ENCODE measurements around the gene KHDRBS1. TPM values are rescaled to one million over a fixed set of nuclear protein-coding genes. Genes with fewer than 3 reads are reported as not detected.

The KHDRBS1 gene
- total RNA-seq, 2 experiments from 2014 or later = 91.6 to 94.2 TPM

DNA sequence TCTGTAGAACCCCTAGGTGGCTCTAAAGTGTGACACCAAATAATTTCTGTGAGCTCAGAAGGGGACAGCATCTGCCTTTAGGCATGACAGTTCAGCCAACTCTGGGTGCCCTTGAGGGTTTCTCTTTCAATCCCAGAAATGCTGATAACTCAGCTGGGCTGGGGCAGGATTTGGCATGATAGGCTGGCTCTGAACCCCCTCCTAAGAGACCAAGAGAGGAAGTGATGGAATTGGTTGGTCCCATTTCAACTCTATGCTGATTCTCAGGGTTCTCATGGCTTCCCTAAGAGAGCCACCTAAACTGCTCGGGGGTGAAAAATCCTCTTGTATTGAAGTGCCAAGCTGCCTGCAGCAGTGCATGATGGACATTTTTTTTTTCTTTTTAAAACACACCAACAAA is 30.6 kb downstream of the KHDRBS1 start:
- peak overlapping the region; percentile 30 for H3K27ac Mint-ChIP-seq
- H3K36me3 Mint-ChIP-seq (ENCODE audit: low read depth) = peaks cover 29% of the 10 kb centered on the region
- CTCF ChIA-PET = interaction anchor here (0.6 to 1.6 kb wide), 3 partner anchors 10 to 115 kb away, joined by 3 read pairs; no protein-coding TSS in a partner anchor

DNA sequence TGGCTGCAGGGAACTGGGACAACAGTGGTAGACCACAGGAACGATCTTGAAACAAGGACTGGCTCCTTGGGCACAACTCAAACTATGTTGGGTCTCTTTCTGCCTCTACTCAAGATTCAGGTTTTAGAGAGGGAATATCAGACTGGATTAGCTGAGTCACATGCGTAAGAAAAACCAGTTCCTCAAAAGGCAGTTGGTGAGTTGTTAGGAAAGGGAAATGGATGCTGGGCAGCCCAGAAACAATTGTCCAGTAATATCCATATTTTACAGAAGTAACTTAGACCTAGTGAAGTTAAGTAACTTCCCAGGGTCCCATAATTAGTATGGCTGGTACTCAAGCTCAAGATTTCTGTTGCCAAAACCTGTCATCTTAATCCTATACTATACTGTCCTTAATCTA is 32.1 kb downstream of the KHDRBS1 start:
- H3K4me1 ChIP-seq (ENCODE audit: insufficient read depth, low read length) = no peaks in the 10 kb centered on the region
- no peaks in the 10 kb centered on the region for H3K27me3 ChIP-seq (ENCODE audit: control insufficient read depth in 1 of 2, insufficient read depth in 2 of 2, low read length in 2 of 2)
- Mint-ChIP-seq H3K4me3 (no peak overlapping the region), H3K9me3 (no peaks in the 10 kb centered on the region), H3K4me1 (ENCODE audit: low read depth) (no peaks in the 10 kb centered on the region), H3K27ac (no peak overlapping the region), H3K27me3 (no peaks in the 10 kb centered on the region), H3K36me3 (ENCODE audit: low read depth) (peaks cover 29% of the 10 kb centered on the region)
- POLR2A ChIA-PET = interaction anchor here (0.6 kb wide), 1 partner anchor 61 kb away, joined by 3 read pairs; no protein-coding TSS in a partner anchor
- no peak overlapping the region for H3K4me3 ChIP-seq (ENCODE audit: low read length)
- peak in 2 of 14 experiments; percentile 30 to 36 for DNase-seq
- no peak overlapping the region for H3K27ac ChIP-seq (ENCODE audit: low read depth in 1 of 2, low read length in 2 of 2)
- CTCF ChIA-PET = no interaction called here
- H3K36me3 ChIP-seq (ENCODE audit: insufficient read depth, low read length) = peaks cover 78% of the 10 kb centered on the region
- intact Hi-C loops (cut with DNase I, micrococcal nuclease) = no loop called here
- no peaks in the 10 kb centered on the region for H3K9me3 ChIP-seq (ENCODE audit: control insufficient read depth in 1 of 2, insufficient read depth in 1 of 2, low read length in 2 of 2)
- TF ChIP-seq, protein P1, sequence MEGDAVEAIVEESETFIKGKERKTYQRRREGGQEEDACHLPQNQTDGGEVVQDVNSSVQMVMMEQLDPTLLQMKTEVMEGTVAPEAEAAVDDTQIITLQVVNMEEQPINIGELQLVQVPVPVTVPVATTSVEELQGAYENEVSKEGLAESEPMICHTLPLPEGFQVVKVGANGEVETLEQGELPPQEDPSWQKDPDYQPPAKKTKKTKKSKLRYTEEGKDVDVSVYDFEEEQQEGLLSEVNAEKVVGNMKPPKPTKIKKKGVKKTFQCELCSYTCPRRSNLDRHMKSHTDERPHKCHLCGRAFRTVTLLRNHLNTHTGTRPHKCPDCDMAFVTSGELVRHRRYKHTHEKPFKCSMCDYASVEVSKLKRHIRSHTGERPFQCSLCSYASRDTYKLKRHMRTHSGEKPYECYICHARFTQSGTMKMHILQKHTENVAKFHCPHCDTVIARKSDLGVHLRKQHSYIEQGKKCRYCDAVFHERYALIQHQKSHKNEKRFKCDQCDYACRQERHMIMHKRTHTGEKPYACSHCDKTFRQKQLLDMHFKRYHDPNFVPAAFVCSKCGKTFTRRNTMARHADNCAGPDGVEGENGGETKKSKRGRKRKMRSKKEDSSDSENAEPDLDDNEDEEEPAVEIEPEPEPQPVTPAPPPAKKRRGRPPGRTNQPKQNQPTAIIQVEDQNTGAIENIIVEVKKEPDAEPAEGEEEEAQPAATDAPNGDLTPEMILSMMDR (IDR thresholded peaks at IDR 0.05) = no peak
- no peak for ATAC-seq (ENCODE audit: poor library complexity)

More for the DNA sequence above, 30.6 kb downstream of the KHDRBS1 start:
- no peak for ATAC-seq (ENCODE audit: poor library complexity)
- POLR2A ChIA-PET = interaction anchor here (0.7 to 1.5 kb wide), 3 partner anchors 19 to 122 kb away, joined by 3 to 6 read pairs (median 5); partner anchors contain the start of gene TMEM39B
- no peak for DNase-seq
- H3K4me1 Mint-ChIP-seq (ENCODE audit: low read depth) = no peaks in the 10 kb centered on the region
- H3K4me3 ChIP-seq (ENCODE audit: low read length) = no peak overlapping the region
- no peaks in the 10 kb centered on the region for H3K27me3 Mint-ChIP-seq
- H3K9me3 Mint-ChIP-seq = no peaks in the 10 kb centered on the region
- TF ChIP-seq, protein P1 (IDR thresholded peaks at IDR 0.05) = no peak
- H3K27ac ChIP-seq (ENCODE audit: low read depth in 1 of 2, low read length in 2 of 2) = no peak overlapping the region
- H3K36me3 ChIP-seq (ENCODE audit: insufficient read depth, low read length) = peaks cover 83% of the 10 kb centered on the region
- no peaks in the 10 kb centered on the region for H3K9me3 ChIP-seq (ENCODE audit: control insufficient read depth in 1 of 2, insufficient read depth in 1 of 2, low read length in 2 of 2)
- no peaks in the 10 kb centered on the region for H3K27me3 ChIP-seq (ENCODE audit: control insufficient read depth in 1 of 2, insufficient read depth in 2 of 2, low read length in 2 of 2)
- no peak overlapping the region for H3K4me3 Mint-ChIP-seq
- H3K4me1 ChIP-seq (ENCODE audit: insufficient read depth, low read length) = no peaks in the 10 kb centered on the region
- intact Hi-C loops (cut with DNase I, micrococcal nuclease) = no loop called here

DNA sequence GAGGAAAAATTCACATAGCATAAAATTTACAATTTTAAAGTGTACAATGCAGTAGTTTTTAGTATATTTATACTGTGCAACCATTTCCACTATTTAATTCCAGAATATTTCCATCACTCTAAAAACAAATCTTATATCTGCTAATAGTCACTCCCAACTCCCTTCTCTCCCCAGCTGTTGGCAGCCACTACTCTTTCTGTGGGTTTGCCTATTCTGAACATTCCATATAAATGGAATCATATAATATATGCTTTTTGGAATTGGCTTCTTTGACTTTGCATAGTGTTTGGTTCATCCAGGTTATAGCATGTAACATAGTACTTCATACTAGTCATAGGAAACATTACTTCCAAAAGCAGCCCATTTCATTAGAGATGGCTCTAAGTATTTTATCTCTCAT is 34.0 kb downstream of the KHDRBS1 start:
- CTCF ChIA-PET = no interaction called here
- Histone ChIP-seq H3K36me3 (ENCODE audit: insufficient read depth, low read length) (peaks cover 77% of the 10 kb centered on the region), H3K4me1 (ENCODE audit: insufficient read depth, low read length) (no peaks in the 10 kb centered on the region), H3K9me3 (ENCODE audit: control insufficient read depth in 1 of 2, insufficient read depth in 1 of 2, low read length in 2 of 2) (no peaks in the 10 kb centered on the region), H3K4me3 (ENCODE audit: low read length) (no peak overlapping the region), H3K27me3 (ENCODE audit: control insufficient read depth in 1 of 2, insufficient read depth in 2 of 2, low read length in 2 of 2) (no peaks in the 10 kb centered on the region), H3K27ac (ENCODE audit: low read depth in 1 of 2, low read length in 2 of 2) (no peak overlapping the region)
- Mint-ChIP-seq H3K4me1 (ENCODE audit: low read depth) (no peaks in the 10 kb centered on the region), H3K27ac (no peak overlapping the region), H3K27me3 (no peaks in the 10 kb centered on the region), H3K4me3 (no peak overlapping the region), H3K36me3 (ENCODE audit: low read depth) (peaks cover 46% of the 10 kb centered on the region), H3K9me3 (no peaks in the 10 kb centered on the region)
- intact Hi-C loops (cut with DNase I, micrococcal nuclease) = no loop called here
- TF ChIP-seq, protein P1 (IDR thresholded peaks at IDR 0.05) = no peak
- no peak for ATAC-seq (ENCODE audit: poor library complexity)
- DNase-seq = no peak
- POLR2A ChIA-PET = no interaction called here

Data from CD4-positive, alpha-beta T cell (primary cell).